CD4-positive, alpha-beta T cell treated with Interleukin-17A for 4 hours (primary cell): ENCODE measurements around the gene SORD.
A peak's percentile ranks its signal among the peaks of the same experiment; 100 is the strongest.
"Not testable (repeated sequence)": the region's sequence is repeated elsewhere in the genome, so short reads cannot be mapped to it uniquely, and the experiment has no call there.

Experiments used
- DNase-seq: peaks from one replicate; pipeline ENCODE4 v3.0.0-alpha.2; 2020; ENCODE audit warnings: mixed read lengths

The SORD gene

GRCh38 chr15:45022871-45023658 lies at the start of gene SORD:
TSS of gene SORD (plus strand) at chr15:45023195. CDS start at chr15:45023284, 89 bp downstream.
- DNase-seq: peak; percentile 99

GRCh38 chr15:44976183-44976582 lies 46.8 kb upstream of the SORD start:
- DNase-seq: not testable (repeated sequence)

GRCh38 chr15:44977781-44978180 lies 45.2 kb upstream of the SORD start:
- DNase-seq: not testable (repeated sequence)

GRCh38 chr15:44979617-44980339 lies 43.2 kb upstream of the SORD start:
- DNase-seq: not testable (repeated sequence)

- DNase-seq: not testable (repeated sequence)
These were observed 38.9 kb upstream of the SORD start for GRCh38 chr15:44984144-44984543.

GRCh38 chr15:44986346-44987055 lies 36.5 kb upstream of the SORD start:
- DNase-seq: not testable (repeated sequence)

GRCh38 chr15:44987711-44988110 lies 35.3 kb upstream of the SORD start:
- DNase-seq: not testable (repeated sequence)

- DNase-seq: not testable (repeated sequence)
These were observed 34.7 kb upstream of the SORD start for GRCh38 chr15:44988184-44988869.

- not testable (repeated sequence) for DNase-seq
These were observed 34.1 kb upstream of the SORD start for GRCh38 chr15:44988870-44989219.

- not testable (repeated sequence) for DNase-seq
These were observed 25.4 kb upstream of the SORD start for GRCh38 chr15:44997632-44998031.

GRCh38 chr15:44999105-44999504 lies 23.9 kb upstream of the SORD start:
- DNase-seq: no peak

- not testable (repeated sequence) for DNase-seq
These were observed 21.8 kb upstream of the SORD start for GRCh38 chr15:45001180-45001579.

- DNase-seq: not testable (repeated sequence)
These were observed 19.1 kb upstream of the SORD start for GRCh38 chr15:45003731-45004410.

GRCh38 chr15:45004590-45005175 lies 18.3 kb upstream of the SORD start:
- not testable (repeated sequence) for DNase-seq

GRCh38 chr15:45009046-45009445 lies 13.9 kb upstream of the SORD start:
- no peak for DNase-seq

- DNase-seq: not testable (repeated sequence)
These were observed 7.9 kb upstream of the SORD start for GRCh38 chr15:45015114-45015513.

GRCh38 chr15:45020222-45020900 lies 2.6 kb upstream of the SORD start:
- not testable (repeated sequence) for DNase-seq

GRCh38 chr15:45020901-45021259 lies 2.1 kb upstream of the SORD start:
- not testable (repeated sequence) for DNase-seq

- no peak for DNase-seq
These were observed 1.6 kb upstream of the SORD start for GRCh38 chr15:45021348-45021747.

- no peak for DNase-seq
These were observed 747 bp downstream of the SORD start for GRCh38 chr15:45023659-45024225.

- not testable (repeated sequence) for DNase-seq
These were observed 1.7 kb downstream of the SORD start for GRCh38 chr15:45024649-45025048.
